GM19397 (cell line): Measurements from ENCODE around the gene RAMP2.
"Not testable (repeated sequence)": the region's sequence is repeated elsewhere in the genome, so short reads cannot be mapped to it uniquely, and the experiment has no call there.

Experiments used
- ATAC-seq: cut with Tn5 transposase; IDR thresholded peaks from one replicate; pipeline ENCODE4 v1.9.1; 2021; ENCODE audit warnings: mild to moderate bottlenecking, moderate library complexity; ENCODE audit not compliant: unreplicated experiment

The RAMP2 gene

GRCh38 chr17:42760652-42761581, at the start of gene RAMP2:
TSS of gene RAMP2 (plus strand) at chr17:42761227. CDS start at chr17:42761262, 35 bp downstream.
- no peak for ATAC-seq

GRCh38 chr17:42720996-42721583, 39.9 kb upstream of the RAMP2 start:
- ATAC-seq, result no peak

- no peak for ATAC-seq
Measured at GRCh38 chr17:42723636-42724035, 37.4 kb upstream of the RAMP2 start.

GRCh38 chr17:42725143-42725542, 35.9 kb upstream of the RAMP2 start:
- ATAC-seq, result no peak

DNA sequence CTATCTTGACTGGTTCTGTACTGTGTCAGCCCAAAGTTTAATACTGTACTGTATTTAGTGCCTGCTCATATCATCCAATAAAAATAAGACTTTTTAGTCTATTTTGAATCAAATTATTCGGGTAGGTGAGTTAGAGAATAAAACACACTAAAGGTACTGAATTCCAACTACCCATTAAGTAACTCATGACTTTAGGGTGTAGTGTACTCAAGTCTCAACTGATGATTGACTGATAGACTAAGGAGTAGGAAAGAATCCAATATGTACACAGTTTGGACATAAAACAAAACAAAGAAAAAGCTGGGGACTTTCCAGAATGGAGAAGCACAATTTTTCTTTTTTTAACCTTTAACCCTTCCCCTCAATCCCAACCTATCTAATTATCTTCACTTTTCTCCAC, 20.3 kb upstream of the RAMP2 start:
- no peak for ATAC-seq

DNA sequence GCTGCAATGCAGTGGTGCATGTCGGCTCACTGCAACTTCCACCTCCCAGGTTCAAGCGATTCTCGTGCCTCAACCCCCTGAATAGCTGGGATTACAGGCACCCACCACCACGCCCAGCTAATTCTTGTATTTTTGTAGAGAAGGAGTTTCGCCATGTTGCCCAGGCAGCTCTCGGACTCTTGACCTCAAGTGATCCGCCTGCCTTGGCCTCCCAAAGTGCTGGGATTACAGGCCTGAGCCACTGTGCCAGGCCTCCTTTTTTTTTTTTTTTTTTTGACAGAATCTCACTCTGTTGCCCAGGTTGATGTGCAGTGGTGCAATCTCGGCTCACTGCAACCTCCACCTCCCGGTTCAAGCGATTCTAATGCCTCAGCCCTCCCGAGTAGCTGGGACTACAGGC, 18.1 kb upstream of the RAMP2 start:
- not testable (repeated sequence) for ATAC-seq

GRCh38 chr17:42743595-42744282, 17.3 kb upstream of the RAMP2 start:
- ATAC-seq, result no peak

DNA sequence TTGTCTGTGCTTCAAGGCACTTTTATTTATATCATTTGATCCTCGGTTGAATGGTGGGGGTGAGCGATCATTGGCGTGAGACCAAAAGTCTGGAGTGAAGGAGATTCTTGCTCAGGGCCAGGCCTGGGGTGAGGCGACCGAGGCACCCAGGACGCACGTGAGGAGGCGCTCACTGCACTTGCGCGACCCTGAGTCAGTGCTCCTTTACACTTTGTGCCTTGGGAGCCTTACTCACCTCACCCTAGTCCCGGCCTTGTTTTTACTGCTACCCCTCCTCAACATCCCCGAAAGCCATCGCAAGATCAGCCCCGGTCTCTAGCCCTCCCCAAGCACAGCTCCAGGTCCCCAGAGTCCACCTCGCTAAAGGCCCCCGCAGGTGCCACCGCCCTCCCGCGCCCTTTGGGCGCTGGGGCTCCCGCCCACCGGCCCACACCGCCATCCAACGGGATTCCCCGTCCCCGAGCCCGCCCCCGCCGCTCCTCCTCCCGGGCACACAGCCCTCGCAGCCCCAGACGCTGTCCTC, 16.7 kb upstream of the RAMP2 start:
- peak; percentile 49 for ATAC-seq

DNA sequence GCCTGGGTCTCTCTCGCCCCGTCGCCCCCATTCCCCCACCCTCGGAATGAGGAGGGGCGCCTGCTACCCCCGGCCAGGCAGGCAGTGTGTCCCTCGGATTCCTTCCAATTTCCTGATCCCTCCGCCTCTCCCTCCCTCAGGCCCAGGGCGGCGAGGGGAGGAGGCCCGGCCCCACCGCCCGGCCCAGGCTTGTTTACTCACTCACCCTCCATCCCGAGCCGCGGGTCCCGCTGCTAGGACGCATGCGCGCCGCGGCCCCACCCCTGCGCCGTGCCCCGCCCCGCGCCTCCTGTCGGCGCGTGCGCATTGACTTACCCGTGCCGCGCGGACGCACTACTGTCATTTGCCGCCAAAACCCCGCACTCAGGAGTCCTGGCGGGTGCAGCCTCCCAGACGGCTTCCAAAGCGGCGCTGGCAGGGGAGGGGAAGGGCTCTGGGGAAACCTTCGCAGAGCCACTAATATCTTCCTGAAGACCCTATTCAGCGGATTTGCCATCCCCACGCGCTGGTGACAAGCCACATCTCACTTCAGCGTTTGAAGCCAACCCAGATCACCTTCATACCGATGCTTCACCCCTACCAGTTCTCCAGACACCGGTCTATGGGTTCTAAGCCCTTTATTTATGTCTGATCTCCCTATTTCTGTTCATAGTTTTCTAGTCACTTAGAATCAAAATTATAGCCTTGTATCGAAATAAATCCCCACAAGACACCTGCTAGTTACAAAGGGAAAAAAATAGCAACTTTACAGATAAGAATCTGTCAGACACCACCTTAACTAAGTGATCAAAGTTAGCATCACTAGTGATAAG, 16.0 kb upstream of the RAMP2 start, which contains the start of gene EZH1:
Gene EZH1, minus strand, starts transcription at position 235 of the 812 bp plus-strand sequence. CDS start 16,099 bp downstream, outside the sequence.
- ATAC-seq, result peak; percentile 82

- no peak for ATAC-seq
Measured at GRCh38 chr17:42748202-42748907, 12.7 kb upstream of the RAMP2 start.

GRCh38 chr17:42748908-42749798, 11.9 kb upstream of the RAMP2 start:
- no peak for ATAC-seq

DNA sequence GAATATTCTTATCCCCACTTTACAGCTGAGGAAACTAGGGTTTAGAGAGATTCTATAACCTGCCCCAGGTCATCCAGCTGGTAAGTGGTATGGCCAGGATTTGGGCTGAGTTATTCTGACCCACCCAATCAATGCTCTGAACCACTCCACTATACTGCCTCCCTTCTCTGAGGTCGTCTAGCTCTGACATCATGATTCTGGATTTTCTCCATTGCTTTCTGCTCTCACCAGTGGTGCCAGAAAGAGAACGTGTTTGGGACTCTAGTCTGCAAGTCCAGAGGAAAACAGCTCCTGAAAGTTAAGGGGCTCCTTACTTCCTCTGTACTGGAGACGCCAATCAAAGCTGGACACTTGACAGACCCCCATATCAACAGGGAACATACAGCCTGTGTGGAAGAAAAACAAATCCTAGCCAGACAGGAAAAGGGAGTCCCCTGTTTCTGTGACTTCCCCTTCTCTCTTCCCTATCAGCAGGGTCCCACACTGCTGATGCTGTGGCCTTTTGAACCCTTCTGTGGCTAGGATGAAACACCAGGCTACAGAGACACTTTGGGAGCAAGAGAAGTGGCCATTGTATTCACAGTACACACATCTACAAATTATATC, 10.2 kb upstream of the RAMP2 start:
- ATAC-seq, result no peak

DNA sequence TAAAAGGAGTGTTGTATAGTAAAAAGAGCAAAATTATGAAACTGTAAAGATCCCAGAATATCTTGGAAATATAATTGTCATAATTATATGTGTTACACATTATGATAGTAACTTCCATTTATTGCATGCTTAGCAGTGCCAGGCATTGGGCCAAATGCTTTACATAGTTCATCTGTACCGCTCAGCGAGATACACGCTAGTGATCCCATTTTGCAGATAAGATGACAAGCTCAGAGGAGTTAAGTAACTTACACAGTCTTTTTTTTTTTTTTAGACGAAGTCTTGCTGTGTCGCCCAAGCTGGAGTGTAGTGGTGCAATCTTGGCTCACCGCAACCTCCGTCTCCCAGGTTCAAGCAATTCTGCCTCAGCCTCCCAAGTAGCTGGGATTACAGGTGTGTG, 9.4 kb upstream of the RAMP2 start:
- ATAC-seq, result no peak

DNA sequence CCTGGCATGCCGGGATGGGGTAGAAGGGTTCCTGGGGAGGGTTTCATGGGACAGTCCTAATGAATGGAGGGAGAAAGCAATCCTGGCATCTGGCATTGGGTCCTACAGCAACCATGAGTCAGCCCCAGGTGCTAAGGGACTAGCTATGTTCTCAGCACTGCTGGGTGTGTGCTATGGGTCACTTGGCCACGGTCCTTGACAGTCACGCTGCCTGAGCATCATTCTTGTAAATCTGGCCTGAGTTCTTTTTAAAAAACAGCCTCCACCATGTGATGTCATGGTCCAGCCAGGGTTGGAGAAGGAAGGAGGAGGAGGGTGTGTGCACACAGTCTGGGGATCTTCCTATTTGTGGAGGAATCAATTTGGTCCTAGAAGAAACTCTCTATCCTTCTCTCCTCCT, 6.2 kb upstream of the RAMP2 start:
- no peak for ATAC-seq

- ATAC-seq, result no peak
Measured at GRCh38 chr17:42759982-42760651, 910 bp upstream of the RAMP2 start.

GRCh38 chr17:42761638-42762037, 611 bp downstream of the RAMP2 start:
- no peak for ATAC-seq

DNA sequence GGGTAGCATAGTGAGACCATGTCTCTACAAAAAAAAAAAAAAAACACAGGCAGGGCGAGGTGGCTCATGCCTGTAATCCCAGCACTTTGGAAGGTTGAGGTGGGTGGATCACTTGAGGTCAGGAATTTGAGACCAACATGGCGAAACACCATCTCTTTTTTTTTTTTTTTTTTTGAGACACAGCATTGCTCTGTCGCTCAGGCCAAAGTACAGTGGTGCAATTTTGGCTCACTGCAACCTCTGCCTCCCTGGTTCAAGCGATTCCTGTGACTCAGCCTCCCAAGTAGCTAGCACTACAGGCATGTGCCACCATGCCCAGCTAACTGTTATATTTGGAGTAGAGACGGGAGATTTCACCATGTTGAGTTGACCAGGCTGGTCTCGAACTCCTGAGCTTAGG, 5.1 kb downstream of the RAMP2 start:
- no peak for ATAC-seq

- no peak for ATAC-seq
Measured at GRCh38 chr17:42767512-42767911, 6.5 kb downstream of the RAMP2 start.
